ENCODE data around the gene NET1. TPM values are rescaled to one million over a fixed set of nuclear protein-coding genes. Genes with fewer than 3 reads are reported as not detected.

Gene NET1
- total RNA-seq, 2 donors from 2014 or later = 10.5 to 16.1 TPM

GRCh38 chr10:5381187-5381586 lies 31.2 kb upstream of the NET1 start:
- Mint-ChIP-seq H3K36me3 (ENCODE audit: low read depth) (peaks cover 3% of the 10 kb centered on the region), H3K27me3 (peaks cover 5% of the 10 kb centered on the region), H3K4me1 (no peaks in the 10 kb centered on the region), H3K27ac (no peak overlapping the region), H3K4me3 (no peak overlapping the region)
- DNase-seq = no peak
- no peaks in the 10 kb centered on the region for H3K9me3 ChIP-seq (ENCODE audit: control insufficient read depth, low read length, poor library complexity, severe bottlenecking)
- ATAC-seq = no peak

- H3K36me3 Mint-ChIP-seq (ENCODE audit: low read depth) = peaks cover 3% of the 10 kb centered on the region
- H3K27ac Mint-ChIP-seq = no peak overlapping the region
- H3K9me3 ChIP-seq (ENCODE audit: control insufficient read depth, low read length, poor library complexity, severe bottlenecking) = peaks cover 7% of the 10 kb centered on the region
- DNase-seq (no peak), ATAC-seq (no peak)
- no peak overlapping the region for H3K4me3 Mint-ChIP-seq
- H3K4me1 Mint-ChIP-seq = no peaks in the 10 kb centered on the region
- peaks cover 5% of the 10 kb centered on the region for H3K27me3 Mint-ChIP-seq
Observed at GRCh38 chr10:5385224-5385623, 27.1 kb upstream of the NET1 start.

DNA sequence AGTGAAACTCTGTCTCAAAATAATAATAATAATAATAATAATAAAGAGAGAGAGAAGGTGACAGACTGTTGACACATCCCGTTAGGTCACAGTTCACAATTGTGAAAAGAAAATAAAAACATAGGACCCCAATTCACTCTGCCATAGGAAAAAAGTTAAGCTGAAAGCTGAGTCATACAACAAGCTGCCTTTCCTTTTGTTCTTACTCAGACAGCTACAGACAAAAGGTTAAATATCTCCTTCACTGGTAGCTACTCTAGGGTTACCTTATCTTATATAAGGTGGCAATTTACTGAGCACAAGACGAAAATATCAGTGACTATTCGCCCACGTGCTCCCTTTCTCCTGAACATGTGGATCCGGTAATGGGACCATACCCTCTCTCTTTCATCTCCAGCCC lies 25.2 kb upstream of the NET1 start:
- no peak for DNase-seq
- ATAC-seq = no peak
- H3K4me3 Mint-ChIP-seq = no peak overlapping the region
- no peaks in the 10 kb centered on the region for H3K4me1 Mint-ChIP-seq
- H3K27ac Mint-ChIP-seq = no peak overlapping the region
- peaks cover 5% of the 10 kb centered on the region for H3K27me3 Mint-ChIP-seq
- peaks cover 3% of the 10 kb centered on the region for H3K36me3 Mint-ChIP-seq (ENCODE audit: low read depth)
- H3K9me3 ChIP-seq (ENCODE audit: control insufficient read depth, low read length, poor library complexity, severe bottlenecking) = peaks cover 14% of the 10 kb centered on the region

GRCh38 chr10:5390607-5391205 lies 21.7 kb upstream of the NET1 start:
- Mint-ChIP-seq H3K27me3 (peaks cover 14% of the 10 kb centered on the region), H3K36me3 (ENCODE audit: low read depth) (peaks cover 3% of the 10 kb centered on the region), H3K4me1 (no peaks in the 10 kb centered on the region), H3K27ac (no peak overlapping the region), H3K4me3 (no peak overlapping the region)
- DNase-seq (no peak), ATAC-seq (no peak)
- H3K9me3 ChIP-seq (ENCODE audit: control insufficient read depth, low read length, poor library complexity, severe bottlenecking) = peaks cover 14% of the 10 kb centered on the region

GRCh38 chr10:5391790-5392189 lies 20.6 kb upstream of the NET1 start:
- Mint-ChIP-seq H3K4me1 (no peaks in the 10 kb centered on the region), H3K36me3 (ENCODE audit: low read depth) (no peaks in the 10 kb centered on the region), H3K27me3 (peaks cover 14% of the 10 kb centered on the region), H3K27ac (no peak overlapping the region), H3K4me3 (no peak overlapping the region)
- peaks cover 14% of the 10 kb centered on the region for H3K9me3 ChIP-seq (ENCODE audit: control insufficient read depth, low read length, poor library complexity, severe bottlenecking)
- DNase-seq (no peak), ATAC-seq (no peak)

- Mint-ChIP-seq H3K27me3 (peaks cover 25% of the 10 kb centered on the region), H3K4me3 (no peak overlapping the region), H3K4me1 (no peaks in the 10 kb centered on the region), H3K36me3 (ENCODE audit: low read depth) (no peaks in the 10 kb centered on the region), H3K27ac (no peak overlapping the region)
- DNase-seq (no peak), ATAC-seq (no peak)
- peaks cover 14% of the 10 kb centered on the region for H3K9me3 ChIP-seq (ENCODE audit: control insufficient read depth, low read length, poor library complexity, severe bottlenecking)
Observed at GRCh38 chr10:5393529-5393928, 18.8 kb upstream of the NET1 start.

- Mint-ChIP-seq H3K4me3 (no peak overlapping the region), H3K27me3 (peaks cover 40% of the 10 kb centered on the region), H3K27ac (no peak overlapping the region), H3K36me3 (ENCODE audit: low read depth) (no peaks in the 10 kb centered on the region), H3K4me1 (no peaks in the 10 kb centered on the region)
- peaks cover 7% of the 10 kb centered on the region for H3K9me3 ChIP-seq (ENCODE audit: control insufficient read depth, low read length, poor library complexity, severe bottlenecking)
- ATAC-seq = no peak
- no peak for DNase-seq
Observed at GRCh38 chr10:5395168-5395567, 17.2 kb upstream of the NET1 start.

DNA sequence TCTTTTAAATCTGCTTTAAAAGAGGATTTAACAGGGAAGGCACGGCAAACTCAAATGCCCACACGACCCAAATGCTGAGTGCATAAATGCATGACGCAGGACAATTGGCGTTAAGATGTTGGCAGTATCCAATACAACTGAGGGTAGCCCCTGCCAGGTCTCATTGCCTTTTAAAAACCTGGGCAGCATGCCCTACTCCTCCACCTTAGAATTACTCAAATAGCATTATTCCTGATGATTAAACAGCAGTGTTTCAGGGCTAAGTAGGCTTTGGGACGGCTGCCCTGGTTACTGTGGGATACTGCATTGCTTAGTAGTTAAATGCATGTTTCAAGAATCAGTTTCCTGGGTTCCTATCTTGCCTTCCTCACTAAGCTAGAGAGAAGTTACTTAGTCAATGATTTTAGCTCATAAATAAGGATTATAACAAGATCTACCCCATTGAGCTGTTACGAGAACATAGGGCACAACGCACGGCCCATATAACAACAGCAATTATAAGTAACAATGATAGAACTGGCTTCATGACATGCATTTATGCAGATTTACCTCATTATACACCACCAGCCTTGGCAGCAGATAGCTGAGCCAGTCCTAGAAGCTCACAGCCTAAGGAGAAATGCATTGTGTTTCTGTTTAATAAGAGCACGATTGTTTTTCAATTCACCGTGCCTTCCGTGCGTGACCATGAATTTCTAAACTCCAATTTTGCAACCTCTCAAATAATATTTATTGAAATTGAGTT lies 15.6 kb upstream of the NET1 start:
- no peaks in the 10 kb centered on the region for H3K9me3 ChIP-seq (ENCODE audit: control insufficient read depth, low read length, poor library complexity, severe bottlenecking)
- Mint-ChIP-seq H3K27me3 (peaks cover 41% of the 10 kb centered on the region), H3K27ac (no peak overlapping the region), H3K36me3 (ENCODE audit: low read depth) (no peaks in the 10 kb centered on the region), H3K4me3 (no peak overlapping the region), H3K4me1 (no peaks in the 10 kb centered on the region)
- ATAC-seq (no peak), DNase-seq (no peak)

- Mint-ChIP-seq H3K36me3 (ENCODE audit: low read depth) (no peaks in the 10 kb centered on the region), H3K4me1 (no peaks in the 10 kb centered on the region), H3K27me3 (peaks cover 33% of the 10 kb centered on the region), H3K4me3 (no peak overlapping the region), H3K27ac (no peak overlapping the region)
- no peaks in the 10 kb centered on the region for H3K9me3 ChIP-seq (ENCODE audit: control insufficient read depth, low read length, poor library complexity, severe bottlenecking)
- DNase-seq = no peak
- ATAC-seq = no peak
Observed at GRCh38 chr10:5399332-5399731, 13.0 kb upstream of the NET1 start.

- no peaks in the 10 kb centered on the region for H3K4me1 Mint-ChIP-seq
- DNase-seq (no peak), ATAC-seq (no peak)
- H3K9me3 ChIP-seq (ENCODE audit: control insufficient read depth, low read length, poor library complexity, severe bottlenecking) = no peaks in the 10 kb centered on the region
- H3K4me3 Mint-ChIP-seq = no peak overlapping the region
- H3K27ac Mint-ChIP-seq = no peak overlapping the region
- peaks cover 27% of the 10 kb centered on the region for H3K27me3 Mint-ChIP-seq
- no peaks in the 10 kb centered on the region for H3K36me3 Mint-ChIP-seq (ENCODE audit: low read depth)
Observed at GRCh38 chr10:5400468-5401240, 11.7 kb upstream of the NET1 start.

GRCh38 chr10:5402798-5403197 lies 9.6 kb upstream of the NET1 start:
- peaks cover 22% of the 10 kb centered on the region for H3K27me3 Mint-ChIP-seq

DNA sequence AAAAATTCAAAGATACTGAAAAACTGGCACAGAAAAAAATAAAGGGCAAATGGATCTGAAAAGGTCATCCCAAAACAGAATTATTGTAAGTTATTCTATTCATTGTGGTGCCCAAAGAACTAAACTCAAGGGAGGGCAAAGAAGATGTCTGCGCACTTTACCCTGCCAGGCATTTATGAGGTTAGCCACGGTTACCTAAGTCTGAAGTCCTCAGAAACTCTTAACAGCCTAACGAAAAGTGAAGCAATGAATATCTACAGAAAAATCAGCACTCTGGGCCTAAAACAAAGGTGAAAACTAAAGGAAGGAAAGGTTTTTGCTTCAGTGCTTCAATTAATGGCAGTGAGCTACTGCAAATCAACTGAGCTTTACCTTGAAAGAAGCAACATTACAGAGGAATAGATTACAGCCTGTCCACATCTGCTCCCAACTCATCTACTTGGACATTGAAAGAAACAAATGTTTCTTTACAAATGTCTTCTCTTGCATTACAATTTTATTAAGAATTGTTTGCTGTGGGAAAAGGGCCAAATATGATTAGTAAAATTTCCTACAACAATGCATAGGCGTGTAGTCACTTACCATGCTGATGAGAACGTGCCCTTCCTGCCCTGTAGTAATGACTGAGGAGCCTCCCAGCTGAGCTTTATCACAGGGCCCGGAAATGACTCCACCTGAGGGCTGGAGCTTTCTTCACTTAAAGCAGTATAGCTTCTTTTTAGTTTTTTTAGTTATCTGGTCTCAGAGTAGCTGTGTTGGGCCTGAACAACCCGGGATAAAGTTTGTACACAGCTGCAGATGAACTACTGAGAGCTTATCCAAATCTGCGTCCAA lies 7.9 kb upstream of the NET1 start, which contains the start of gene TUBAL3:
Gene TUBAL3, minus strand, starts transcription at position 621 of the 834 bp plus-strand sequence. Its CDS starts 36 bp downstream, at position 585.
- Mint-ChIP-seq H3K27ac (no peak within 1 kb of the TSS), H3K4me3 (no peak within 1 kb of the TSS), H3K4me1 (no peaks in the 10 kb centered on the region), H3K36me3 (ENCODE audit: low read depth) (no peaks in the 10 kb centered on the region), H3K27me3 (peaks cover 17% of the 10 kb centered on the region)
- no peak for ATAC-seq
- H3K9me3 ChIP-seq (ENCODE audit: control insufficient read depth, low read length, poor library complexity, severe bottlenecking) = no peaks in the 10 kb centered on the region
- DNase-seq = no peak

More at GRCh38 chr10:5402798-5403197, 9.6 kb upstream of the NET1 start:
- no peak for ATAC-seq
- no peaks in the 10 kb centered on the region for H3K9me3 ChIP-seq (ENCODE audit: control insufficient read depth, low read length, poor library complexity, severe bottlenecking)
- DNase-seq = no peak
- no peak overlapping the region for H3K4me3 Mint-ChIP-seq
- H3K27ac Mint-ChIP-seq = no peak overlapping the region
- H3K36me3 Mint-ChIP-seq (ENCODE audit: low read depth) = no peaks in the 10 kb centered on the region
- no peaks in the 10 kb centered on the region for H3K4me1 Mint-ChIP-seq

DNA sequence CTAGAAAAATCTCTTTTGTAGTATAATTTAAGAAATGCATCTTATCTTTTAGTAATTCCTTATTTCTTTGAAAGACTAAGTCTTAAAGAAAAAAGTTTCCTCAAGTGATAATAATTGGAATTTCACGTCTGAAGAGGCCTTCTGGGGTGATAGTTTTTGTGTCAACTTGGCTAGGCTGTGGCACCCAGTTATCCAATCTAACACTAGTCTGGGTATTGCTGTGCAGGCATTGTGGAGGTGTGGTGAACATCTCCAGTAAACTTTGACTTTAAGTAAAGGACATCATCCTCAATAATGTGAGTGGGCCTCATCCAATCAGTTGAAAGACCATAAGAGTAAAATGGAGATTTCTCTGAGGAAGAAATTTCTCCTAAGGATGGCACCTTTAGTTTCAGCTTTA lies 5.4 kb upstream of the NET1 start:
- ATAC-seq = no peak
- no peak overlapping the region for H3K4me3 Mint-ChIP-seq
- no peak for DNase-seq
- no peaks in the 10 kb centered on the region for H3K9me3 ChIP-seq (ENCODE audit: control insufficient read depth, low read length, poor library complexity, severe bottlenecking)
- H3K36me3 Mint-ChIP-seq (ENCODE audit: low read depth) = no peaks in the 10 kb centered on the region
- no peaks in the 10 kb centered on the region for H3K4me1 Mint-ChIP-seq
- H3K27ac Mint-ChIP-seq = no peak overlapping the region
- peaks cover 22% of the 10 kb centered on the region for H3K27me3 Mint-ChIP-seq

Data from T-helper 17 cell (primary cell).